GM23338 (cell line): ENCODE measurements around the gene TMEM174. TPM values are rescaled to one million over a fixed set of nuclear protein-coding genes. Genes with fewer than 3 reads are reported as not detected.

Experiments
- ATAC-seq: fragments of 200-7000 bp; cut with Tn5 transposase; 3 replicates; pipeline ENCODE4 v1.9.1; 2020
- DNase-seq: peaks from one replicate; pipeline ENCODE4 v3.0.0-alpha.2; 2015; ENCODE audit warnings: low spot score
- H2AFZ ChIP-seq: fragments of 200-600 bp; sonication (generic); 2 replicates; pipeline ENCODE4 v1.8.0; 2016; ENCODE audit warnings: antibody characterized with exemption, mild to moderate bottlenecking, moderate library complexity
- H3F3A ChIP-seq: fragments of 200-600 bp; sonication (generic); replicated peaks from 2 replicates; pipeline ENCODE4 v1.8.0; 2017; ENCODE audit warnings: antibody characterized with exemption, mixed run types, low read depth
- H3K27ac ChIP-seq: fragments of 200-600 bp; sonication (generic); 2 replicates; pipeline ENCODE4 v1.6.1; 2016; ENCODE audit warnings: low read depth
- H3K27me3 ChIP-seq: fragments of 200-600 bp; sonication (generic); 2 replicates; pipeline ENCODE4 v1.8.0; 2016; ENCODE audit warnings: mild to moderate bottlenecking, mixed run types, moderate library complexity; ENCODE audit not compliant: insufficient read depth
- H3K36me3 ChIP-seq: fragments of 200-600 bp; sonication (generic); 2 replicates; pipeline ENCODE4 v1.8.0; 2016; ENCODE audit warnings: mild to moderate bottlenecking; ENCODE audit not compliant: insufficient read depth
- H3K4me1 ChIP-seq: fragments of 200-600 bp; sonication (generic); 2 replicates; pipeline ENCODE4 v1.8.0; 2016; ENCODE audit warnings: mild to moderate bottlenecking, moderate library complexity; ENCODE audit not compliant: insufficient read depth
- H3K4me2 ChIP-seq: fragments of 200-600 bp; sonication (generic); 2 replicates; pipeline ENCODE4 v1.7.1; 2017; ENCODE audit warnings: mixed run types
- H3K4me3 ChIP-seq: fragments of 200-600 bp; sonication (generic); 2 replicates; pipeline ENCODE4 v1.6.1; 2016; ENCODE audit warnings: mixed run types
- H3K79me2 ChIP-seq: fragments of 200-600 bp; sonication (generic); replicated peaks from 2 replicates; pipeline ENCODE4 v1.8.0; 2017; ENCODE audit warnings: mild to moderate bottlenecking; ENCODE audit not compliant: insufficient read depth
- H3K9me2 ChIP-seq: fragments of 200-600 bp; sonication (generic); 2 replicates; pipeline ENCODE4 v1.8.0; 2017; ENCODE audit not compliant: insufficient read depth
- H4K20me1 ChIP-seq: fragments of 200-600 bp; sonication (generic); replicated peaks from 2 replicates; pipeline ENCODE4 v1.8.0; 2017; ENCODE audit warnings: mild to moderate bottlenecking; ENCODE audit not compliant: insufficient read depth
- H3K27ac Mint-ChIP-seq: 2 replicates; pipeline ENCODE4 v1.8.0; 2020; ENCODE audit warnings: inconsistent platforms, mild to moderate bottlenecking, moderate library complexity, mixed read lengths
- H3K27me3 Mint-ChIP-seq: 3 replicates; pipeline ENCODE4 v1.8.0; 2022; ENCODE audit warnings: low read depth, mild to moderate bottlenecking, moderate library complexity, mixed read lengths, inconsistent platforms; ENCODE audit not compliant: insufficient read depth, poor library complexity
- H3K36me3 Mint-ChIP-seq: 3 replicates; pipeline ENCODE4 v1.8.0; 2021; ENCODE audit warnings: low read depth, mild to moderate bottlenecking, inconsistent platforms, moderate library complexity, mixed read lengths
- H3K4me1 Mint-ChIP-seq: 3 replicates; pipeline ENCODE4 v1.8.0; 2020; ENCODE audit warnings: mild to moderate bottlenecking, inconsistent platforms, mixed read lengths
- H3K4me3 Mint-ChIP-seq: 3 replicates; pipeline ENCODE4 v1.8.0; 2021; ENCODE audit warnings: moderate library complexity, mild to moderate bottlenecking, inconsistent platforms, mixed read lengths
- H3K9me3 Mint-ChIP-seq: 3 replicates; pipeline ENCODE4 v1.8.0; 2020; ENCODE audit warnings: moderate library complexity, mild to moderate bottlenecking, inconsistent platforms, mixed read lengths
- CTCF ChIP-seq, 2 experiments: fragments of 200-600 bp in 1 of 2; sonication (generic) in 1 of 2; conservative IDR thresholded peaks; 2 replicates each; pipeline versions ENCODE4 v1.5.1 to v1.6.1; 2016 to 2017; ENCODE audit warnings: antibody characterized with exemption in 2 of 2, low read depth in 2 of 2, mild to moderate bottlenecking in 2 of 2, moderate library complexity in 1 of 2
- POLR2AphosphoS5 ChIP-seq: IDR thresholded peaks from 2 replicates; pipeline ENCODE4 v1.6.1; 2016; ENCODE audit warnings: antibody characterized with exemption, low read depth
- ZNF331 ChIP-seq: fragments of 250-450 bp; sonication (Bioruptor Pico); IDR thresholded peaks from 2 replicates; pipeline ENCODE4 v1.5.0; 2020; ENCODE audit warnings: low read depth, mild to moderate bottlenecking, moderate library complexity
- polyA plus RNA-seq: library from polyadenylated mRNA; unstranded; fragments of >200 nt; fragmentation: Nextera tagmentation; extraction: Ambion mirVana; gene quantifications from 2 replicates; pipeline ENCODE4 v1.2.1, GENCODE V29; 2016
- total RNA-seq: library from RNA; depleted of rRNA; stranded (reverse); fragments of >200 nt; shearing (Covaris generic); gene quantifications from 2 replicates; pipeline ENCODE4 v1.2.3, GENCODE V29; 2014
- TF ChIP-seq, protein P1 (sequence below): fragments of 250-450 bp; sonication (Bioruptor Pico); IDR thresholded peaks from 2 replicates; pipeline ENCODE4 v1.5.0; 2020; ENCODE audit warnings: mild to moderate bottlenecking, moderate library complexity
- TF ChIP-seq, protein P2 (sequence below): IDR thresholded peaks from one replicate; pipeline ENCODE4 v1.6.1; 2018; ENCODE audit warnings: antibody characterized with exemption; ENCODE audit not compliant: unreplicated experiment

The TMEM174 gene
- total and polyA plus RNA-seq, 2 experiments from 2014 or later: not detected

DNA sequence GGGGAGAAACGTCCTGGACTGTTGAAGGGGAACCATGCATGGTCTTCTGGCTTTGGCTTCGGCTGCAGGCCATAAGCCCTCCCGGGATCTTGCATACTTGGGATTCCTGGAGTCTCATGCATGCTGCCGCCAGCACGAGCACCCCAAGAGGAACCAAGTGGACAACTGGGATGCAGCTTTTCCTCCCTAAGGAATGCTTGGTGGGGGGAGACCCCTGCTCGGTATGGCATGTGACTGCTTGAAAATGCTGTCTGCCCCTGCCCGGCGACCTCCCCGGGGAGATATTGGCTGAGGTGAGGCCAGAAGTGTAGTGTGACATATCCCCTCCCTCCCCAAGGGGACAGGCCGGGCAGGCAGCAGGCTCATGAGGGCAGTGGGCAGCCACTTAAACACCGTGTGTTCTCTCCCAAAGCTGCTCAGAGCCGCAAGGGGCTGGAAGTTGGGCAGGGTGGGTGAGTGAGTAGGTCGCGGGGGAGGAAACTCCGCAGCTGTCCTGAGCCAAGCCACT lies 36.9 kb upstream of the TMEM174 start:
- Mint-ChIP-seq H3K9me3 (no peaks in the 10 kb centered on the region), H3K27ac (no peak overlapping the region), H3K4me1 (peaks cover 19% of the 10 kb centered on the region), H3K27me3 (peaks cover 12% of the 10 kb centered on the region), H3K4me3 (no peak overlapping the region), H3K36me3 (no peaks in the 10 kb centered on the region)
- no peak overlapping the region for H3K4me3 ChIP-seq
- peak overlapping the region; percentile 94 for H2AFZ ChIP-seq
- H3K79me2 ChIP-seq: no peaks in the 10 kb centered on the region
- H3K27ac ChIP-seq: no peak overlapping the region
- H3K4me1 ChIP-seq: peaks cover 6% of the 10 kb centered on the region
- ATAC-seq (peak; percentile 77), DNase-seq (peak; percentile 75)
- peaks cover 6% of the 10 kb centered on the region; the same call in 1 of the 2 replicates for H3K9me2 ChIP-seq
- no peaks in the 10 kb centered on the region for H3F3A ChIP-seq
- no peak for TF ChIP-seq POLR2AphosphoS5
- TF ChIP-seq, protein P1, sequence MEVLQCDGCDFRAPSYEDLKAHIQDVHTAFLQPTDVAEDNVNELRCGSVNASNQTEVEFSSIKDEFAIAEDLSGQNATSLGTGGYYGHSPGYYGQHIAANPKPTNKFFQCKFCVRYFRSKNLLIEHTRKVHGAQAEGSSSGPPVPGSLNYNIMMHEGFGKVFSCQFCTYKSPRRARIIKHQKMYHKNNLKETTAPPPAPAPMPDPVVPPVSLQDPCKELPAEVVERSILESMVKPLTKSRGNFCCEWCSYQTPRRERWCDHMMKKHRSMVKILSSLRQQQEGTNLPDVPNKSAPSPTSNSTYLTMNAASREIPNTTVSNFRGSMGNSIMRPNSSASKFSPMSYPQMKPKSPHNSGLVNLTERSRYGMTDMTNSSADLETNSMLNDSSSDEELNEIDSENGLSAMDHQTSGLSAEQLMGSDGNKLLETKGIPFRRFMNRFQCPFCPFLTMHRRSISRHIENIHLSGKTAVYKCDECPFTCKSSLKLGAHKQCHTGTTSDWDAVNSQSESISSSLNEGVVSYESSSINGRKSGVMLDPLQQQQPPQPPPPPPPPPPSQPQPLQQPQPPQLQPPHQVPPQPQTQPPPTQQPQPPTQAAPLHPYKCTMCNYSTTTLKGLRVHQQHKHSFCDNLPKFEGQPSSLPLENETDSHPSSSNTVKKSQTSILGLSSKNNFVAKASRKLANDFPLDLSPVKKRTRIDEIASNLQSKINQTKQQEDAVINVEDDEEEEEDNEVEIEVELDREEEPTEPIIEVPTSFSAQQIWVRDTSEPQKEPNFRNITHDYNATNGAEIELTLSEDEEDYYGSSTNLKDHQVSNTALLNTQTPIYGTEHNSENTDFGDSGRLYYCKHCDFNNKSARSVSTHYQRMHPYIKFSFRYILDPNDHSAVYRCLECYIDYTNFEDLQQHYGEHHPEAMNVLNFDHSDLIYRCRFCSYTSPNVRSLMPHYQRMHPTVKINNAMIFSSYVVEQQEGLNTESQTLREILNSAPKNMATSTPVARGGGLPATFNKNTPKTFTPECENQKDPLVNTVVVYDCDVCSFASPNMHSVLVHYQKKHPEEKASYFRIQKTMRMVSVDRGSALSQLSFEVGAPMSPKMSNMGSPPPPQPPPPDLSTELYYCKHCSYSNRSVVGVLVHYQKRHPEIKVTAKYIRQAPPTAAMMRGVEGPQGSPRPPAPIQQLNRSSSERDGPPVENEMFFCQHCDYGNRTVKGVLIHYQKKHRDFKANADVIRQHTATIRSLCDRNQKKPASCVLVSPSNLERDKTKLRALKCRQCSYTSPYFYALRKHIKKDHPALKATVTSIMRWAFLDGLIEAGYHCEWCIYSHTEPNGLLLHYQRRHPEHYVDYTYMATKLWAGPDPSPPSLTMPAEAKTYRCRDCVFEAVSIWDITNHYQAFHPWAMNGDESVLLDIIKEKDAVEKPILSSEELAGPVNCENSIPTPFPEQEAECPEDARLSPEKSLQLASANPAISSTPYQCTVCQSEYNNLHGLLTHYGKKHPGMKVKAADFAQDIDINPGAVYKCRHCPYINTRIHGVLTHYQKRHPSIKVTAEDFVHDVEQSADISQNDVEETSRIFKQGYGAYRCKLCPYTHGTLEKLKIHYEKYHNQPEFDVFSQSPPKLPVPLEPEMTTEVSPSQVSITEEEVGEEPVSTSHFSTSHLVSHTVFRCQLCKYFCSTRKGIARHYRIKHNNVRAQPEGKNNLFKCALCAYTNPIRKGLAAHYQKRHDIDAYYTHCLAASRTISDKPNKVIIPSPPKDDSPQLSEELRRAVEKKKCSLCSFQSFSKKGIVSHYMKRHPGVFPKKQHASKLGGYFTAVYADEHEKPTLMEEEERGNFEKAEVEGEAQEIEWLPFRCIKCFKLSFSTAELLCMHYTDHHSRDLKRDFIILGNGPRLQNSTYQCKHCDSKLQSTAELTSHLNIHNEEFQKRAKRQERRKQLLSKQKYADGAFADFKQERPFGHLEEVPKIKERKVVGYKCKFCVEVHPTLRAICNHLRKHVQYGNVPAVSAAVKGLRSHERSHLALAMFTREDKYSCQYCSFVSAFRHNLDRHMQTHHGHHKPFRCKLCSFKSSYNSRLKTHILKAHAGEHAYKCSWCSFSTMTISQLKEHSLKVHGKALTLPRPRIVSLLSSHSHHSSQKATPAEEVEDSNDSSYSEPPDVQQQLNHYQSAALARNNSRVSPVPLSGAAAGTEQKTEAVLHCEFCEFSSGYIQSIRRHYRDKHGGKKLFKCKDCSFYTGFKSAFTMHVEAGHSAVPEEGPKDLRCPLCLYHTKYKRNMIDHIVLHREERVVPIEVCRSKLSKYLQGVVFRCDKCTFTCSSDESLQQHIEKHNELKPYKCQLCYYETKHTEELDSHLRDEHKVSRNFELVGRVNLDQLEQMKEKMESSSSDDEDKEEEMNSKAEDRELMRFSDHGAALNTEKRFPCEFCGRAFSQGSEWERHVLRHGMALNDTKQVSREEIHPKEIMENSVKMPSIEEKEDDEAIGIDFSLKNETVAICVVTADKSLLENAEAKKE (CRISPR knock-in tag): peak; percentile 73
- H3K4me2 ChIP-seq: no peak overlapping the region
- no peaks in the 10 kb centered on the region for H3K36me3 ChIP-seq
- H4K20me1 ChIP-seq: no peaks in the 10 kb centered on the region
- H3K27me3 ChIP-seq: no peaks in the 10 kb centered on the region

- H3K36me3 Mint-ChIP-seq: no peaks in the 10 kb centered on the region
- no peaks in the 10 kb centered on the region for H3K27me3 ChIP-seq
- no peaks in the 10 kb centered on the region for H3K4me1 ChIP-seq
- ATAC-seq (no peak), DNase-seq (no peak)
- H3K79me2 ChIP-seq: no peaks in the 10 kb centered on the region
- H3K27me3 Mint-ChIP-seq: peaks cover 12% of the 10 kb centered on the region
- H4K20me1 ChIP-seq: no peaks in the 10 kb centered on the region
- no peaks in the 10 kb centered on the region for H3F3A ChIP-seq
- peaks cover 6% of the 10 kb centered on the region; the same call in 1 of the 2 replicates for H3K9me2 ChIP-seq
- no peak overlapping the region for H3K4me3 ChIP-seq
- H3K27ac Mint-ChIP-seq: no peak overlapping the region
- no peaks in the 10 kb centered on the region for H3K36me3 ChIP-seq
- no peak overlapping the region for H3K4me2 ChIP-seq
- 0 out of 2 replicates have a peak overlapping the region, but pooled peaks have one; percentile 5 for H2AFZ ChIP-seq
- H3K27ac ChIP-seq: no peak overlapping the region
- peaks cover 14% of the 10 kb centered on the region for H3K4me1 Mint-ChIP-seq
- no peaks in the 10 kb centered on the region for H3K9me3 Mint-ChIP-seq
- H3K4me3 Mint-ChIP-seq: no peak overlapping the region
- TF ChIP-seq, protein P2, sequence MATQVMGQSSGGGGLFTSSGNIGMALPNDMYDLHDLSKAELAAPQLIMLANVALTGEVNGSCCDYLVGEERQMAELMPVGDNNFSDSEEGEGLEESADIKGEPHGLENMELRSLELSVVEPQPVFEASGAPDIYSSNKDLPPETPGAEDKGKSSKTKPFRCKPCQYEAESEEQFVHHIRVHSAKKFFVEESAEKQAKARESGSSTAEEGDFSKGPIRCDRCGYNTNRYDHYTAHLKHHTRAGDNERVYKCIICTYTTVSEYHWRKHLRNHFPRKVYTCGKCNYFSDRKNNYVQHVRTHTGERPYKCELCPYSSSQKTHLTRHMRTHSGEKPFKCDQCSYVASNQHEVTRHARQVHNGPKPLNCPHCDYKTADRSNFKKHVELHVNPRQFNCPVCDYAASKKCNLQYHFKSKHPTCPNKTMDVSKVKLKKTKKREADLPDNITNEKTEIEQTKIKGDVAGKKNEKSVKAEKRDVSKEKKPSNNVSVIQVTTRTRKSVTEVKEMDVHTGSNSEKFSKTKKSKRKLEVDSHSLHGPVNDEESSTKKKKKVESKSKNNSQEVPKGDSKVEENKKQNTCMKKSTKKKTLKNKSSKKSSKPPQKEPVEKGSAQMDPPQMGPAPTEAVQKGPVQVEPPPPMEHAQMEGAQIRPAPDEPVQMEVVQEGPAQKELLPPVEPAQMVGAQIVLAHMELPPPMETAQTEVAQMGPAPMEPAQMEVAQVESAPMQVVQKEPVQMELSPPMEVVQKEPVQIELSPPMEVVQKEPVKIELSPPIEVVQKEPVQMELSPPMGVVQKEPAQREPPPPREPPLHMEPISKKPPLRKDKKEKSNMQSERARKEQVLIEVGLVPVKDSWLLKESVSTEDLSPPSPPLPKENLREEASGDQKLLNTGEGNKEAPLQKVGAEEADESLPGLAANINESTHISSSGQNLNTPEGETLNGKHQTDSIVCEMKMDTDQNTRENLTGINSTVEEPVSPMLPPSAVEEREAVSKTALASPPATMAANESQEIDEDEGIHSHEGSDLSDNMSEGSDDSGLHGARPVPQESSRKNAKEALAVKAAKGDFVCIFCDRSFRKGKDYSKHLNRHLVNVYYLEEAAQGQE: no peak
- TF ChIP-seq CTCF (conservative IDR thresholded peaks at IDR 0.05; ENCODE audit: low read depth in 2 of 2): no peak
- TF ChIP-seq ZNF331 (CRISPR knock-in tag): no peak
Measured at GRCh38 chr5:73137563-73138530, 35.1 kb upstream of the TMEM174 start.
